ENCODE measurements around the gene NGLY1. TPM values are rescaled to one million over a fixed set of nuclear protein-coding genes. Genes with fewer than 3 reads are reported as not detected.

Gene NGLY1
- total and polyA plus RNA-seq, 2 of the 4 experiments (the other 2 are of a cell fraction) = 10.0 to 14.9 TPM

- H3K9ac ChIP-seq (ENCODE audit: low read depth, low read length) = no peak overlapping the region
- no peaks in the 10 kb centered on the region for H3K9me3 ChIP-seq (ENCODE audit: control insufficient read depth, insufficient read depth, low read length)
- no peak overlapping the region for H2BK15ac ChIP-seq (ENCODE audit: low read depth, low read length)
- DNase-seq (no peak), ATAC-seq (ENCODE audit: low read depth) (no peak)
- H3K4me3 ChIP-seq (ENCODE audit: insufficient read depth, low read depth, low read length) = no peak overlapping the region
- TF ChIP-seq MXI1 (IDR thresholded peaks at IDR 0.05; ENCODE audit: borderline replicate concordance, low read depth, low read length) = no peak
- TF ChIP-seq POLR2A (IDR thresholded peaks at IDR 0.05; ENCODE audit: low read depth, low read length) = no peak
- TF ChIP-seq MAFK (IDR thresholded peaks at IDR 0.05; ENCODE audit: low read depth, low read length) = no peak
- no peak for TF ChIP-seq USF2 (IDR thresholded peaks at IDR 0.05; ENCODE audit: low read depth, low read length)
- peak; percentile 76 for TF ChIP-seq CEBPB (IDR thresholded peaks at IDR 0.05; ENCODE audit: low read depth, low read length)
- no peak for TF ChIP-seq BHLHE40 (IDR thresholded peaks at IDR 0.05; ENCODE audit: low read depth, low read length)
- no peak for TF ChIP-seq SMC3 (IDR thresholded peaks at IDR 0.05; ENCODE audit: low read depth, low read length)
- BruUV-seq (replicated peaks) = no TSS peak
- no peak overlapping the region for H3K27ac ChIP-seq (ENCODE audit: insufficient read depth, low read length)
- ChIA-PET CTCF (no interaction called here), POLR2A (ENCODE audit: unreplicated experiment) (no interaction called here)
- no peak overlapping the region for H4K91ac ChIP-seq (ENCODE audit: insufficient read depth, low read depth, low read length)
- H2BK120ac ChIP-seq (ENCODE audit: low read depth, low read length) = no peak overlapping the region
- no peak overlapping the region for H3K18ac ChIP-seq (ENCODE audit: low read depth, low read length)
- H2BK5ac ChIP-seq (ENCODE audit: low read depth, low read length, poor library complexity, severe bottlenecking) = no peak overlapping the region
- H2AK9ac ChIP-seq (replicated peaks; ENCODE audit: low read depth, low read length, poor library complexity) = no peak overlapping the region
- dilution Hi-C loops (cut with HindIII; ENCODE audit: low sequenced_read_pairs, unreplicated experiment) = no loop called here
- no peak overlapping the region for H4K8ac ChIP-seq (ENCODE audit: low read depth in 2 of 2, low read length in 2 of 2)
- H3K27me3 ChIP-seq (ENCODE audit: control insufficient read depth, insufficient read depth, low read length) = no peaks in the 10 kb centered on the region
- H3K79me1 ChIP-seq (ENCODE audit: low read depth in 1 of 2, low read length in 2 of 2) = no peaks in the 10 kb centered on the region
- no peaks in the 10 kb centered on the region for H3K4me1 ChIP-seq (ENCODE audit: control insufficient read depth, insufficient read depth, low read length)
- no peak overlapping the region for H3K14ac ChIP-seq (replicated peaks; ENCODE audit: low read depth, low read length)
- no peak overlapping the region for H3K4me2 ChIP-seq (ENCODE audit: low read depth, low read length)
- no CpG with 5 or more reads among the region's 1 CpG for WGBS, 2 experiments (ENCODE audit: extremely low coverage in 2 of 2, insufficient read length in 1 of 2)
- H3K36me3 ChIP-seq (ENCODE audit: control insufficient read depth, insufficient read depth, low read length) = no peaks in the 10 kb centered on the region
- no peak overlapping the region for H3K4ac ChIP-seq (ENCODE audit: low read depth, low read length)
- no peak overlapping the region for H2BK20ac ChIP-seq (ENCODE audit: low read depth, low read length)
- no peak overlapping the region for H2AFZ ChIP-seq (replicated peaks; ENCODE audit: low read length, poor library complexity)
- intact Hi-C loops (cut with micrococcal nuclease) = no loop called here
- H3K56ac ChIP-seq (ENCODE audit: extremely low read depth, insufficient read depth, low read length) = no peak overlapping the region
- H4K5ac ChIP-seq (ENCODE audit: low read depth, low read length) = no peak overlapping the region
- no peak overlapping the region for H3K23ac ChIP-seq (ENCODE audit: low read depth, low read length)
- no peaks in the 10 kb centered on the region for H4K20me1 ChIP-seq (ENCODE audit: insufficient read depth, low read length)
- in situ Hi-C loops (cut with MboI; ENCODE audit: low sequenced_read_pairs) = no loop called here
- H3K9me1 ChIP-seq (ENCODE audit: insufficient read depth, low read length) = no peaks in the 10 kb centered on the region
- no peak overlapping the region for H2AK5ac ChIP-seq (ENCODE audit: low read depth, low read length)
Observed at GRCh38 chr3:25683410-25683809, 99.8 kb downstream of the NGLY1 start.
